Stomach (tissue), 9 donors: Measurements from ENCODE around the gene FGD2. TPM values are rescaled to one million over a fixed set of nuclear protein-coding genes. Genes with fewer than 3 reads are reported as not detected.
"Not testable (repeated sequence)": the region's sequence is repeated elsewhere in the genome, so short reads cannot be mapped to it uniquely, and the experiment has no call there.

Experiments
- DNase-seq, 2 donors: peaks; one replicate each; pipeline versions ENCODE4 v3.0.0 to v3.0.0-alpha.2; 2013 to 2019
- H3K27ac ChIP-seq, 5 donors: fragments of 200-600 bp in 4 of 5; sonication (generic) in 4 of 5; one replicate each; pipeline ENCODE4 v1.5.1; 2013 to 2019; ENCODE audit warnings: mild to moderate bottlenecking in 1 of 5, moderate library complexity in 1 of 5
- H3K27me3 ChIP-seq, 3 donors: fragments of 200-600 bp; sonication (generic); one replicate each; pipeline ENCODE4 v1.5.1; 2017 to 2019; ENCODE audit warnings: mixed run types in 1 of 3
- H3K36me3 ChIP-seq, 4 donors: fragments of 200-600 bp; sonication (generic); 1 replicate in 3 of 4; 2 replicates in 1 of 4; pipeline ENCODE4 v1.5.1; 2016 to 2019
- H3K4me1 ChIP-seq, 4 donors: fragments of 200-600 bp; sonication (generic); one replicate each; pipeline ENCODE4 v1.5.1; 2016 to 2019
- H3K4me3 ChIP-seq, 4 donors: fragments of 200-600 bp; sonication (generic) in 3 of 4; one replicate each; pipeline ENCODE4 v1.5.1; 2016 to 2019; ENCODE audit warnings: mild to moderate bottlenecking in 1 of 4
- H3K9me3 ChIP-seq, 4 donors: fragments of 200-600 bp; sonication (generic); one replicate each; pipeline ENCODE4 v1.5.1; 2016 to 2019
- EP300 ChIP-seq: sonication (generic); formaldehyde crosslinking; IDR thresholded peaks from one replicate; pipeline ENCODE4 v1.6.1; 2017; ENCODE audit warnings: antibody characterized with exemption
- POLR2A ChIP-seq, 4 donors: fragments of 450-650 bp; IDR thresholded peaks; one replicate each; pipeline ENCODE4 v1.6.1; 2016; ENCODE audit warnings: antibody characterized with exemption in 4 of 4, control low read depth in 2 of 4, mild to moderate bottlenecking in 1 of 4, moderate library complexity in 1 of 4
- POLR2AphosphoS5 ChIP-seq, 3 donors: sonication (generic); formaldehyde crosslinking; IDR thresholded peaks; one replicate each; pipeline ENCODE4 v1.6.1; 2016; ENCODE audit warnings: antibody characterized with exemption in 3 of 3
- WGBS, 5 donors: extraction: QIAGEN DNeasy Blood & Tissue Kit in 3 of 5; methylation state at CpG; one replicate each; pipeline versions ENCODE4 v1.1.5 to v1.1.7; 2013 to 2018; 5-methylcytosine and 5-hydroxymethylcytosine counted together
- intact Hi-C: fragments of 100-400 bp; cut with DNase I; formaldehyde crosslinking; loops from one replicate; pipeline ENCODE4 v1.15.1; 2023; ENCODE audit warnings: low total_unique reads
- polyA plus RNA-seq, 3 donors: library from polyadenylated mRNA; stranded (reverse); fragments of 200-250 nt; gene quantifications; one replicate each; pipeline ENCODE4 v1.2.3, GENCODE V29; 2013
- total RNA-seq, 5 donors: library from RNA; depleted of rRNA; stranded (reverse); fragments of >200 nt; gene quantifications; one replicate each; pipeline versions ENCODE4 v1.1.0 to v1.2.3, GENCODE V29; 2014 to 2016
- TF ChIP-seq, protein P1 (sequence below), 7 experiments: fragments of 450-650 bp in 4 of 7; fragments of 200-600 bp in 3 of 7; sonication (generic) in 3 of 7; IDR thresholded peaks; one replicate each; pipeline ENCODE4 v1.5.1; 2016 to 2019; ENCODE audit warnings: antibody characterized with exemption in 7 of 7, control low read depth in 2 of 7, mild to moderate bottlenecking in 1 of 7
- donor health status: healthy with polysubstance abuse.
- donor health status: Bipolar disorder and iron deficiency.
- donor health status: healthy.

Gene FGD2
- total and polyA plus RNA-seq, 8 donors: 2.6 to 34.5 (median 5.3) TPM

GRCh38 chr6:37042150-37042549, 36.7 kb downstream of the FGD2 start:
- Histone ChIP-seq H3K27me3 (no peaks in the 10 kb centered on the region), H3K36me3 (no peaks in the 10 kb centered on the region), H3K4me1 (peaks cover 4 to 13% (median 7%) of the 10 kb centered on the region in 4 donors), H3K9me3 (no peaks in the 10 kb centered on the region), H3K27ac (no peak overlapping the region), H3K4me3 (no peak overlapping the region)
- whole genome bisulfite sequencing, 5 donors: 53 to 81% (median 65%) methylated on average over 3 of the region's 3 CpGs
- TF ChIP-seq EP300 (no peak), POLR2A (IDR thresholded peaks at IDR 0.05) (no peak), POLR2AphosphoS5 (IDR thresholded peaks at IDR 0.05) (no peak)
- TF ChIP-seq, protein P1, sequence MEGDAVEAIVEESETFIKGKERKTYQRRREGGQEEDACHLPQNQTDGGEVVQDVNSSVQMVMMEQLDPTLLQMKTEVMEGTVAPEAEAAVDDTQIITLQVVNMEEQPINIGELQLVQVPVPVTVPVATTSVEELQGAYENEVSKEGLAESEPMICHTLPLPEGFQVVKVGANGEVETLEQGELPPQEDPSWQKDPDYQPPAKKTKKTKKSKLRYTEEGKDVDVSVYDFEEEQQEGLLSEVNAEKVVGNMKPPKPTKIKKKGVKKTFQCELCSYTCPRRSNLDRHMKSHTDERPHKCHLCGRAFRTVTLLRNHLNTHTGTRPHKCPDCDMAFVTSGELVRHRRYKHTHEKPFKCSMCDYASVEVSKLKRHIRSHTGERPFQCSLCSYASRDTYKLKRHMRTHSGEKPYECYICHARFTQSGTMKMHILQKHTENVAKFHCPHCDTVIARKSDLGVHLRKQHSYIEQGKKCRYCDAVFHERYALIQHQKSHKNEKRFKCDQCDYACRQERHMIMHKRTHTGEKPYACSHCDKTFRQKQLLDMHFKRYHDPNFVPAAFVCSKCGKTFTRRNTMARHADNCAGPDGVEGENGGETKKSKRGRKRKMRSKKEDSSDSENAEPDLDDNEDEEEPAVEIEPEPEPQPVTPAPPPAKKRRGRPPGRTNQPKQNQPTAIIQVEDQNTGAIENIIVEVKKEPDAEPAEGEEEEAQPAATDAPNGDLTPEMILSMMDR (IDR thresholded peaks at IDR 0.05): no peak
- no peak for DNase-seq
- intact Hi-C loops: no loop called here

DNA sequence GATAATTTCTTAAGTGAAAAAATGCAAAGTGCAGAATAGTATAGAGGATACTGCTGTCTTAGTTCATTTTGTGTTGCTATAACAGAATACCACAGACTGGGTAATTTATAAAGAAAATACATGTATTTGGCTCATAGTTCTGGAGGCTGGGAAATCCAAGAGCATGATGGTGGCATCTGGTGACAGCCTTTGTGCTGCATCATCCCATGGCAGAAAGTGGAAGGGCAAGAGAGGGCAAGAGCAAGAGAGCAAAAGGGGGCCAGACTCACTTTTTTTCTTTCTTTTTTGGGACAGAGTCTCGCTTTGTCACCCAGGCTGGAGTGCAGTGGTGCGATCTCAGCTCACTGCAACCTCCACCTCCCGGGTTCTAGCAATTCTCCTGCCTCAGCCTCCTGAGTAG, 37.6 kb downstream of the FGD2 start:
- H3K4me3 ChIP-seq, H3K27ac ChIP-seq, intact Hi-C loops, H3K27me3 ChIP-seq, H3K9me3 ChIP-seq, H3K36me3 ChIP-seq, DNase-seq: not testable (repeated sequence)
- 86 to 98% (median 91%) methylated on average over 3 of the region's 3 CpGs for WGBS, 5 donors
- H3K4me1 ChIP-seq: peaks cover 4 to 13% (median 7%) of the 10 kb centered on the region in 4 donors

DNA sequence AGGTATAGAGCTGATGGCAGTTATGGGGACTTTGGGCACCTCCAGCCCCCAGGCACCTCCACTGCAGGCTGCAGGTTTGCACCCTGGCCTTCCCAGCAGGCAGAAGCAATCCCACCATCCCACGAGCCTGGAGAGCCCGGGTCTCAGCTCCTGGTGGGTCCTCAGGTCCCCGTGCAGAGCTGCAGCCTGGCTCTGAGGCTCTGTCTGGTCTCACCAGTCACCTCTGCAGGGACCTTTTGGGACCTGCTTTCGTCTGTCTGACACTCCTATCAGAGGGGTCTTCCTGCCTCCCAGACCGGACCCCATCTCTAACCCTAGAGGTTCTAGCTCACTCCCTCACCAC, 41.9 kb downstream of the FGD2 start:
- Histone ChIP-seq H3K27me3 (no peaks in the 10 kb centered on the region), H3K4me1 (peaks cover 10 to 35% (median 26%) of the 10 kb centered on the region in 4 donors), H3K9me3 (no peaks in the 10 kb centered on the region), H3K27ac (no peak overlapping the region), H3K4me3 (no peak overlapping the region), H3K36me3 (no peaks in the 10 kb centered on the region)
- TF ChIP-seq POLR2A (IDR thresholded peaks at IDR 0.05) (no peak), EP300 (no peak), POLR2AphosphoS5 (IDR thresholded peaks at IDR 0.05) (no peak)
- TF ChIP-seq, protein P1 (IDR thresholded peaks at IDR 0.05): no peak
- DNase-seq: no peak
- intact Hi-C loops: no loop called here
- WGBS, 5 donors: 80 to 92% (median 88%) methylated on average over 5 of the region's 5 CpGs

GRCh38 chr6:37047689-37048402, 42.4 kb downstream of the FGD2 start:
- Histone ChIP-seq H3K4me1 (peaks cover 10 to 37% (median 26%) of the 10 kb centered on the region in 4 donors), H3K27me3 (no peaks in the 10 kb centered on the region), H3K4me3 (no peak overlapping the region), H3K9me3 (no peaks in the 10 kb centered on the region), H3K27ac (no peak overlapping the region), H3K36me3 (no peaks in the 10 kb centered on the region)
- no peak for DNase-seq
- 81 to 86% (median 85%) methylated on average over 10 of the region's 10 CpGs for WGBS, 5 donors
- TF ChIP-seq POLR2A (IDR thresholded peaks at IDR 0.05): no peak
- TF ChIP-seq, protein P1 (IDR thresholded peaks at IDR 0.05): no peak
- no peak for TF ChIP-seq POLR2AphosphoS5 (IDR thresholded peaks at IDR 0.05)
- no peak for TF ChIP-seq EP300
- intact Hi-C loops: no loop called here

- no peak for DNase-seq
- Histone ChIP-seq H3K36me3 (no peaks in the 10 kb centered on the region), H3K27me3 (no peaks in the 10 kb centered on the region), H3K27ac (peak overlapping the region in 1 of 5 donors; percentile 86), H3K4me3 (no peak overlapping the region), H3K4me1 (peaks cover 10 to 37% (median 26%) of the 10 kb centered on the region in 4 donors), H3K9me3 (no peaks in the 10 kb centered on the region)
- intact Hi-C loops: no loop called here
- WGBS, 5 donors: 53 to 65% (median 56%) methylated on average over 3 of the region's 3 CpGs
- TF ChIP-seq POLR2AphosphoS5 (IDR thresholded peaks at IDR 0.05): no peak
- TF ChIP-seq, protein P1 (IDR thresholded peaks at IDR 0.05): no peak
- no peak for TF ChIP-seq POLR2A (IDR thresholded peaks at IDR 0.05)
- no peak for TF ChIP-seq EP300
These were observed 43.0 kb downstream of the FGD2 start for GRCh38 chr6:37048403-37048850.
